CD4-positive, alpha-beta T cell treated with Interleukin-10 for 1 hour (primary cell): ENCODE data around the gene PRDM11.
A peak's percentile ranks its signal among the peaks of the same experiment; 100 is the strongest.

Experiments used
- DNase-seq: peaks from one replicate; pipeline ENCODE4 v3.0.0-alpha.2; 2020

The PRDM11 gene

GRCh38 chr11:45142241-45143055 lies 4.0 kb upstream of the PRDM11 start:
- no peak for DNase-seq

DNA sequence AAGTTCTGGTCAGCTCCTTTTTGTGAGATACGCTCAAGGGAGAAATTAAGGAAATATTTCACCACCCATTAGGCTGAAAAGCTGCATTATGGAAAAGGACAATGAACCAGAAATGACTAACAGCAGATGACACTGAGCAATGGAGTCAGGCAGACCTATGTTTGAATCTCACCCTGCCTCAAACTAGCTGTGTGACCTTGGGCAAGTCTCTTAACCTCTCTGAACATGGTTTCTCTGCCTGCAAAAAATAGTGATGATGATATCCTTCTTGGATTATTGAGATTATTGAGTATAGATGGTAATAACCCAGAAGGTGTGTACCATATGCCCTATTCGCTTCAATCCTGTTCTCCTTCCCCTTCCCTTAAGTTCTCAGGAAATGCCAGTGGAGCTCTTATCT lies 2.9 kb upstream of the PRDM11 start:
- no peak for DNase-seq

DNA sequence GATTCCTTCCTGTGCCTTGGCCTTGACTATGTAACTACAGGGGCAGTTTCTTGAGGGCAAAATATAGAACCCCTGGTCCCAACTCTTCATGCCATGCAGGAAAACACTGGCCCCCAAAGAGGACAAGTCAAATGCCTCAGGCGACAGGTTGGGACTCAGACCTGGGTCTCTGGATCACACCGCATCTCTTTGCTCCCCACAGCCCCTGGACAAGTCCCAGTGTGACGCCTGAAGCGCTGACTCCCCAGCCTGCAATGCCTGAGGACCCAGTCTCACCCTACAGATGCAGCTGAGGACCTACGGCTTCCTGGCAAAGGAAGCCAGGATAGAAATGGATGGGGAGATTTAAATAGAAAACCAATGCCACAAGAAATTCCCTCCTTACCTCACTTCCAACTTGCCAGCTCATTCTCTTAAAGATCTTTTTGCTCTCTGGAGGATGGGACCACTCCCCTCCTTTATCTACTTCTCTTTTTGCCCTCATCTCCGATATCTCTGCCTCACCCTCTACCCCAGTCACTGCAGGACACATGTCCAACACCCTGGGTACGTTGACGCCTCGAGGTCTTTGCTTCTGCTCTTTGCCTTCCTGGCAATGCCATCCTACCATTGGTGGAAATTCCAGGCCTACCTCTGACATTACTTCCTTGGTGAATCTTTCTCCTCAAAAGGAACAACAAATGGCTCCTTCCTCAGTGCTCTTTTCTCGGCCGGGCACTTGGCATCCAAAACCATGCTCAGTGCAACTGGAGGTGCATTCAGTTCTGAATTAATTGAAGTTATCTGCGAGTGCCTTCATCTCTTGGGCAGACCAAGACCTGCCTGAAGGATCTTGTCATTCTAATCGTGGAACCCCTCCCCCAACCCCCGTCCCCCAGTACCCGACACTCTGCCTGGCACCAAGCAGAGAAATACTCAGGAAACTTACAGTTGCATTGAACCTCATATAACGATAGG lies 2.0 kb upstream of the PRDM11 start:
- DNase-seq: no peak

GRCh38 chr11:45145083-45145378 lies 1.4 kb upstream of the PRDM11 start:
- DNase-seq: no peak

DNA sequence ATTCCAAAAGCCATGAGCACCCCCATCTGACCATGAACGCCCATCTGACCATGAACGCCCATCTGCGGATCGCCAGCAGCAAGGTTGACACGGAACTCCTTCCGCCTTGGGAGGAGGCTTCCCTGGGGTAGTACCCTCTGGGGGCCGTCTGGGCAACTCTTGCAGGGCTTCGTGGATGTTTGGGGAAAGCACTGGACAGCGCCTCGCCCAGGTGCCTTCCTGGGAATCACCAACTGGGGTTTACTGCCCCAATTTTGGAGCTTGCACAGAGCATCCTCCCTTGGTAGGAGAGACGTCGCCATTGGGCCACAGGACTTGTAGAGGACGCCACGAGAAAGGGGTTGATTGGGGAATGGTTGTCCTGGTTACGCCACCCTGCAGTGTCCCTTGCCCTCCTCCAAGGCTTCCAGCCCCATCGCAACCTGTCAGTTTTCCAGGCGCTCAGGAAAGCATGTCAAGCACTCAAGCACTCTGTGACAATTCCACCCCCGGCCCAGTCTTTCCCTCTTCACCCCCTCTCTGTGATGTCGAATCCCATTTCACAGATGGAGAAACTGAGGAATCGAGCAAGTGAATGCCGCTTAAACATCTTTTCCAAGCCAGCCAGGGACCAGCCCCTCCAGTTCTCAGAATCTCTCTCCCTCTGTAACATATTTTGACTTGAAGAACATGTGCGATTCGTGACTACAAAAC lies 914 bp upstream of the PRDM11 start:
- no peak for DNase-seq

GRCh38 chr11:45147017-45147728 lies 734 bp downstream of the PRDM11 start:
- DNase-seq: peak; percentile 93

- DNase-seq: no peak
Observed at GRCh38 chr11:45147891-45148675, 1.6 kb downstream of the PRDM11 start.

GRCh38 chr11:45149483-45150056 lies 3.1 kb downstream of the PRDM11 start:
- DNase-seq: no peak

GRCh38 chr11:45150301-45150700 lies 3.9 kb downstream of the PRDM11 start:
- no peak for DNase-seq

GRCh38 chr11:45150943-45151342 lies 4.5 kb downstream of the PRDM11 start:
- DNase-seq: no peak

DNA sequence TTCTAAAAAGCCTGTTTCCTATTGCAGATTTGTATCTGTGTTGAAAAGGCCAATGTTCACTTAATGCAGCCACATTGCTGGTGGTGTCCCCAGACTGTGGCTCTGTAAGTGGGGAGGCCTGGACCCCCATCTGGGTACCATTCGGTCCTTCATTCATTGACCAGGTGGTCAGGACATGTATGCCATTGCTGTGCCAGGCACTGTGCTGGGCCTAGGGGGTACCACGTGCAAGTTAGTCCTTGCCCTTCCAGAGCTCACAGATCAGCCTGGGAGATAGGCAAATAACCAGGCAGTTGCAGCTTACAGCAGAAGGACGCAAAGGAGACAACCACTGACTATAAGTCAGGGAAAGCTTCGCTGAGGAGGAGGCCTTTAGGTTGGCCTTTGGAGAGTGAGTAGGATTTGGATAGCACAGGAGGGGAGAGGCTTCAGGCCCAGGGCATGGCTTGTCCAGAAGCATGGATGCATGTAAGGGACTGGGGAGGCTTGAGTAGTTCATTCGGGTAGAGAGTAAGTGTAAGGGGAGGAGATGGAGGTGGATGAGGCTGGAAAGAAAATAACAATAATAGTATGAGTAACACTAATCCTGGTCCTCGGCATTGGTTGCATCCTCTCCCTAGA lies 5.0 kb downstream of the PRDM11 start:
- DNase-seq: no peak

- DNase-seq: no peak
Observed at GRCh38 chr11:45152740-45153595, 6.5 kb downstream of the PRDM11 start.

- DNase-seq: no peak
Observed at GRCh38 chr11:45154276-45154675, 7.8 kb downstream of the PRDM11 start.

DNA sequence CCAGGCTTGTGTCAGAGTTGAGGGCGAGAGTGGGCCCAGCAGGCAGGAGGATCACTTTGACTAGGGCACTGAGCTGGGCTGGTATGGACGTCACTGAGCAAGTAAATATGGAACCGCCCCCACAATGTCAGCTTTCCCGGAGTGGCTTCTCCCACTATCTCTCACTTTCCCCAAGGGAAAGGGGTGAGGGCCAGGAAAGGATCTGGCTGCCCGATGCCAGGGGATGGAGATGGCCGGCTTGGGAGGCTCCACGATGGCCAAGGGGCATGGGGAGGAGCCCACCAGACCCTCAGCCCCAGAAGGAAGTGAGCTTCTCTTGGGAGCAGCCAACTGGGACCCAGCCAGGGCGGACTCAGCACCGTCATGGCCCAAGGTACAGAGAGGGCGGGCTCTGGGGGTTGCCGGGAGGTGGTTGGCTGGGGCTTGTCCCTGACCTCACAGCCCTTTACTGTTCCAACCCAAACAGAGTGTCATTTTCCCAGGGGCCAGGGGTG lies 8.7 kb downstream of the PRDM11 start:
- no peak for DNase-seq

DNA sequence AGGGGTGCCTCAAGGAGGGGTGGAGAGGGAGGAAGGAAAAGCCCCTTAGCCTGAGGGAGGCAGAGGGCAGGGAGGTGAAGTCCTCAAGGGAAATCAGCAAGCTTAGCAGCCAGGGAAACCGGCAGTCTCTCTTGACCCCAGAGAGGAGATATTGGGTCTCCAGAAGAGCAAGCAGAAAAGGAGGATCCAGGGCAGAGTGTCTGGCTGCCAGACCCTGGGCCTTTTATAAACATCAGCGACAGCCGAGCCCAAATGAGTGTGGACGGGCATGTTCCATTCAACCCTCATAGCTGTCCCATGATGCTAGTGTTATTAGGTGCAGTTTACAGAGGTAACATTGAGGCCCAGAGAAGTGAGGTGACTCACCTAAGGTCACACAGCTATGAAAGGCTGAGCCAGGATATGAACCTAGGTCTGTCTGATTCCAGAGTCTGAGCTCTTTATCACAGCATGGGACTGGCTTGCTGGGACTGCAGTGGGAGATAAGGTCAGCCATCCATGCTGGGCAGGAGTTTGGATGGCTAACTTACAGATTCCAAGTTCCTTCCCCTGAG lies 9.3 kb downstream of the PRDM11 start:
- no peak for DNase-seq

DNA sequence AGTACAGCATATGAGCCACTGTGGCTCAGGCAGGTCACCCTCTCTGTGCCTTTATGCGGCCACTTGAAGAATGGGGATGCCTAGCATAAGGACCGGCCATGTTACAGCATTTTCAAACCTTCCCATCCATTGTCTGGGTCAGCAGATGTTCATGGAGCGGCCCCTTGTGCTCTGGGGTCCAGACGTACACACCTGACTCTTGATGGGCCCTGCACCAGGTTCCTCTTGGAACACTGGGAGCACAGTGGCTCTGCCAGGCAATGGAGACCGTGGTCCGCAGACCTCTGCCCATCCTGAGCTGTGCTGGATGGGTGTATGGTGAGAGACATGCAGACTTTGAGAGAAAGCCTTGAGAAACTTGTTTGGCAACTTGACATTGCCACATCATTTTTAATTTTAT lies 9.8 kb downstream of the PRDM11 start:
- DNase-seq: no peak

GRCh38 chr11:45156741-45157140 lies 10.3 kb downstream of the PRDM11 start:
- DNase-seq: no peak

DNA sequence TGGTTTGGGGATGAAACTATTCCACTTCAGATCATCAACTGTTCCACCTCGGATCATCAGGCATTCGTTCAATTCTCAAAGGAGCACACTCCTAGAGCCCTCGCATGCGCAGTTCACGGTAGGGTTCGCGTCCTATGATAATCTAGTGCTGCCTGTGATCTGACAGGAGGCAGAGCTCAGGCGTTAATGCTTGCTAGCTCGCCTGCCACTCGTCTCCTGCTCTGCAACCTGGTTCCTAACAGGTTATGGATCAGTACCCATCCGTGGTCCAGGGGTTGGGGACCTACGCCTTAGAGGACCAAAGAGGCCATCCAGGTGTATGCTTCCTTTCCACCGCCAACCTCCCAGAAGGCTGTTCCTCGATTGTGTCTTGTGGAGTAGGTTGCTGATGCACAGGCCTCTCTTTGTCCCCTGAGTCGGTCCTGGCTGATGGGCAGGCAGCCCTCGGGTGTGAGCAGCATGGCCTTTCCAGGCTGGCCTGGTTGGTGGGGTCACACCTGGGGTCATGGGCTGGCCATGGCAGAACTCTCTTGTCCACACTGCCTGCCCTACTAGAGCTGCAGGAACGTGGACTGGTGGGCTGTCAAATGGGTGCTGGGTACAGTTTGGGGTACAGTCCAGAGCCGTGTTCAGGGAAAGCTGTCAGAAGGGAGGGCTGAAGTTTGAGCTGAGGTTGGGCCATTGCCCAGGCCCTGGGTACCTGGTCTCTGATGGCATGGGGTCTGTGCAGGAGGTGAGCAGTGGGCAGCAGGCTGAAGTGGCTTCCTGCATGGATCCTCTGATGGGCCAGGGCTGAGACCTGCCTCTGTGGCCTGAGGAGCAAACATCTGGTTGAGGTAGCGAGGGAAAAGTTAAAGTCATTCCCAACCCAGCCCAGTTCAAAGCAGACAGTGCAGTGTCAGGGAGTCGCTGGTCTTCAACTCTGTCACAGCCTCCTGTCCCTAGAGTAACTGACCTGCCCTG lies 11.1 kb downstream of the PRDM11 start:
- DNase-seq: no peak
